H54 (cell line): ENCODE data around the gene SIRPA.

Experiments used
- DNase-seq: peaks from one replicate; pipeline ENCODE4 v3.0.0; 2011; ENCODE audit warnings: low spot score, mixed read lengths; ENCODE audit not compliant: insufficient read length
- FAIRE-seq: peaks from 3 replicates; lab custom pipeline; 2011; peaks lifted over from hg19 to GRCh38; lab: Jason Lieb, UNC
- POLR2A ChIP-seq: IDR thresholded peaks from 2 replicates; pipeline ENCODE4 v1.6.1; 2011; ENCODE audit warnings: low read depth, mild to moderate bottlenecking, low read length

Gene SIRPA

DNA sequence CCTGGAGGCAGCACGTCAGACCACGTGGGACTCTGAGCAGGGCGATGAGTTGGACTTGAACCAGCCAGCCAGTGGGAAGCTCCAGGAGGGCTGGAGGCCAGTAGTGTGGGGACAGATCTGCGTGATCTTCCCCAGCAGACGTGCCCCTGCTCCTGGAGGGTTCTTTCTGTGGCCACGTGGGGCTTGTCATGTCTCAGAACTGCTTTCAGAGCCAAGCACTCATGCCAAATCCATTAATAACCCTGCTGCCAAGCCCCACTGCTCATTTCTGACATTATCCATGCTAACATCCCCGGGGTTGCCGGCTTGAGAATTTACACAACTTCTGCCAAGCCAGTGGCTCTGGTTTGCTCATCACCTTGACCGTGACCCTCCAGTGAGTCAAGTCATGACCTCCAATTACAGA, 38.3 kb downstream of the SIRPA start:
- FAIRE-seq (no peak), DNase-seq (no peak)
- TF ChIP-seq POLR2A, result no peak

DNA sequence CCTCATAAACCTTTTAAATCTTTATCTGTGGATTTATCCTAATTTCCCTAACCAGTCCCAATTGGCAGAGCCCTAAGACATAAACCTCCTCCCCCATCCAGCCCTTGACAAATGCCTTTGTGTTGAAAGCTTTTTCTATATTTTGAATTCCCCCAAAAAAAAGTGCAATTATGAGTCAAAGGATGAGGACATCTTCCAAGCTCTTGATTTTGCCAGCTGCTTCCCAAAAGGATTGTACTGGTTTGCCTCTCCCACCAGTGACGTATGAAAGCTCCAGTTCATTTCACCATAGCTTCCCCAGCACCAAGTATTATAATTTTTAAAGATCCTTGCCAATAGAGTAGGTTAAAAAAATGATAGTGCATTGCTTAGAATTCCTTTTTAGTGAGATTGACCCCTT, 38.9 kb downstream of the SIRPA start:
- FAIRE-seq (no peak), DNase-seq (no peak)
- no peak for TF ChIP-seq POLR2A

GRCh38 chr20:1934721-1935573, 39.7 kb downstream of the SIRPA start:
- peak; percentile 35 for DNase-seq
- TF ChIP-seq POLR2A, result no peak

GRCh38 chr20:1935696-1936366, 40.6 kb downstream of the SIRPA start:
- TF ChIP-seq POLR2A, result no peak
- no peak for FAIRE-seq

More at GRCh38 chr20:1934721-1935573, 39.7 kb downstream of the SIRPA start:
- no peak for FAIRE-seq

DNA sequence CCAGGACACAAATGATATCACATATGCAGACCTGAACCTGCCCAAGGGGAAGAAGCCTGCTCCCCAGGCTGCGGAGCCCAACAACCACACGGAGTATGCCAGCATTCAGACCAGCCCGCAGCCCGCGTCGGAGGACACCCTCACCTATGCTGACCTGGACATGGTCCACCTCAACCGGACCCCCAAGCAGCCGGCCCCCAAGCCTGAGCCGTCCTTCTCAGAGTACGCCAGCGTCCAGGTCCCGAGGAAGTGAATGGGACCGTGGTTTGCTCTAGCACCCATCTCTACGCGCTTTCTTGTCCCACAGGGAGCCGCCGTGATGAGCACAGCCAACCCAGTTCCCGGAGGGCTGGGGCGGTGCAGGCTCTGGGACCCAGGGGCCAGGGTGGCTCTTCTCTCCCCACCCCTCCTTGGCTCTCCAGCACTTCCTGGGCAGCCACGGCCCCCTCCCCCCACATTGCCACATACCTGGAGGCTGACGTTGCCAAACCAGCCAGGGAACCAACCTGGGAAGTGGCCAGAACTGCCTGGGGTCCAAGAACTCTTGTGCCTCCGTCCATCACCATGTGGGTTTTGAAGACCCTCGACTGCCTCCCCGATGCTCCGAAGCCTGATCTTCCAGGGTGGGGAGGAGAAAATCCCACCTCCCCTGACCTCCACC, 42.2 kb downstream of the SIRPA start:
- DNase-seq (no peak), FAIRE-seq (no peak)
- TF ChIP-seq POLR2A, result no peak

More at GRCh38 chr20:1935696-1936366, 40.6 kb downstream of the SIRPA start:
- no peak for DNase-seq

- DNase-seq, result no peak
- no peak for FAIRE-seq
- no peak for TF ChIP-seq POLR2A
Observed at GRCh38 chr20:1938464-1939269, 43.5 kb downstream of the SIRPA start.

GRCh38 chr20:1939270-1939595, 44.0 kb downstream of the SIRPA start:
- no peak for FAIRE-seq
- no peak for DNase-seq
- no peak for TF ChIP-seq POLR2A

GRCh38 chr20:1940581-1940980, 45.4 kb downstream of the SIRPA start:
- no peak for TF ChIP-seq POLR2A
- DNase-seq (no peak), FAIRE-seq (no peak)

DNA sequence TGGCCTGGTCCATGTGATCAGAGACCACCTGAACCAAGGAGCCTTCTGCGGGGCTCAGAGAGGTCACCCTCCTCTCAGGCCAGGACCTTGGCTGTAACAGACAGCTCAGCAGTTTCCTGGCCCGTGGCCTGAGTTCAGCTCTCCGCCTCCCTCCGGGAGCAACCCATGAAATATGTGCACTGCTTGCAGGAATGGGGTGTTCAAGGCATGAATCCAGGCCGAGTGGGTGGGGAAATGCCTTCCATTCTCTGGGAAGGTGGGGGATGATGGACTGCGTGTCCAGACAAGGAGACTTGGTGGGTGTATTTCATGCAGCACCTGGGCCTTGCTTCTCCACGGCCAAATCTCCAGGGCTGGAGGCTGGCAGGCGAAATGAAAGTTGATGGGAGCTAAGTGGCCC, 46.0 kb downstream of the SIRPA start:
- no peak for TF ChIP-seq POLR2A
- FAIRE-seq (no peak), DNase-seq (no peak)

- no peak for TF ChIP-seq POLR2A
- no peak for DNase-seq
- no peak for FAIRE-seq
Observed at GRCh38 chr20:1942061-1942460, 46.9 kb downstream of the SIRPA start.

GRCh38 chr20:1942486-1943274, 47.5 kb downstream of the SIRPA start:
- no peak for TF ChIP-seq POLR2A
- no peak for DNase-seq
- FAIRE-seq, result no peak

- no peak for TF ChIP-seq POLR2A
- FAIRE-seq (no peak), DNase-seq (no peak)
Observed at GRCh38 chr20:1943275-1944002, 48.2 kb downstream of the SIRPA start.
